SW 1271 (cell line): Measurements from ENCODE around the gene RBM33.

Source experiments
- DNase-seq, 2 experiments: peaks; one replicate each; lab custom pipeline; 2025; lab: John Stamatoyannopoulos, UW

RBM33 gene

GRCh38 chr7:155770241-155770640, 125.8 kb downstream of the RBM33 start:
- DNase-seq = no peak

GRCh38 chr7:155773531-155773930, 129.1 kb downstream of the RBM33 start:
- no peak for DNase-seq

- DNase-seq = no peak
Measured at GRCh38 chr7:155774947-155775346, 130.5 kb downstream of the RBM33 start.

GRCh38 chr7:155775691-155776090, 131.2 kb downstream of the RBM33 start:
- no peak for DNase-seq

- no peak for DNase-seq
Measured at GRCh38 chr7:155776606-155777005, 132.1 kb downstream of the RBM33 start.

DNA sequence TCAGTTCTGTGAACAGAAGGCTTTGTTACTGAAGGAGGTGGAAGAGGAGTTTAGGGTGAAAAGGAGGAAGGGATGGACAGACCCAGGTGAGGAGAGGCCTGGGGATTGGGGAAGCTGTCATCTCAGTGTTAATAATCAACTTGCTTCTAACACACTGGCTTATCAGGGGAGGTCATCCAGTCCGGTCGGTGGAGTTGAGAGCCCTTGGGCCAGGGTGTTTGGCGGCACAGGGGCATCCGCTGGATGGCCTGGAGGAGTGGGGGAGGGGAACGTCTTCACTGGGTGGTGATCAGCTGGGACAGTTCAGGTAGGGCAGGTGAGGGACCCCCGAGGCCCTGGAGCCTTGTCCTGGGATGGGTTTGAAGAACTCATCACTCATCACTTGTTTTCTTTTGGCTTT, 133.9 kb downstream of the RBM33 start:
- no peak for DNase-seq

DNA sequence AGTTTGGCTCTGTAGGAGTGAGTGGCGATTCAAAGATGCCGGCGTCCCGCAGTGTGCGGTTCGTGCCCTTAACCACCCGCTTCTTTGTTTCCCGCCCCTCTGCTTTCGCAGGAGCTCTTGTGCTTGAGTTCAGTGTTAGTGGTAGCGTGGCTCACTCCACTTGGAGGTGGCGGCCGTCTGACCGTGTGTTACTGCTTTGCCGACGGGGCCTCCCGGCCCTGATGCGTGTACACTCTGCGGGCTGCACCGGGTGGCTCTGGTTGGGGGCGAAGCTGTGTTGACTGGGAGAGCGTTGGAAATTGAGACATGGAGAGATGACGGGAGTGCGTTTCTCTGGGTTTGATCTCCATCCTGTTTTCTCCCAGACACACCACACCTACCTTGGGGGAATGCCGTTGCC, 136.4 kb downstream of the RBM33 start:
- DNase-seq = no peak

GRCh38 chr7:155781433-155781832, 137.0 kb downstream of the RBM33 start:
- DNase-seq = no peak

GRCh38 chr7:155782466-155782865, 138.0 kb downstream of the RBM33 start:
- no peak for DNase-seq

DNA sequence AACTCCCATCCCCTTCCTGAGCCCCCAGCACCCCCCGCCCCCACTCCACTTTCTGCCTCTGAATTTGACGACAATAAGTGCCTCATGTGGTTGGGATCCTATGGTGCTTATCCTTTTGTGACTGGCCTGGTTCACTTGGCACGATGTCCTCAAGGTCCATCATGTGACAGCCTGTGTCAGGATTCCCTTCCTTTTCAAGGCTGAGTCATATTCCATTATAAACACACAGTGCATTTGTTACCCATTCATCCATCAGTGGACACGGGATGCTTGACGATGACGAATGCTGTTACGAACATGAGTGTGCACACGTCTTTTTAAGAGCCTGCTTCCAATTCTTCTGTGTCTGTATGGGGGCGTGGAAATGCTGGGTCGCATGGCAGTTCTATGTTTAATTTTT, 141.1 kb downstream of the RBM33 start:
- DNase-seq = no peak

DNA sequence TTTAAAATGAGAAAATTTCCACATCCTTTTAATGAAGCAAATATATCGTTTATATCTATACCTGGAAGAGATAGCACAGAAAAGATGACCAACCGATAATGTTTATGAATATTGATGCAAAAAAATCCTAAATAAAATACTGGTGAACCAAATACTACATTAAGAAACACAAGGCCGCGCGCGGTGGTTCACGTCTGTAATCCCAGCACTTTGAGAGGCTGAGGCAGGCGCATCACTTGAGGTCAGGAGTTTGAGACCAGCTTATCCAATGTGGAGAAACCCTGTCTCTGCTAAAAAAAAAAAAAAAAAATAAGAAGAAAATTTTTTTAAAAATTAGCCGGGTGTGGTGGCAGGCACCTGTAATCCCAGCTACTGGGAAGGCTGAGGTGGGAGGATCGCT, 142.0 kb downstream of the RBM33 start:
- DNase-seq = no peak

DNA sequence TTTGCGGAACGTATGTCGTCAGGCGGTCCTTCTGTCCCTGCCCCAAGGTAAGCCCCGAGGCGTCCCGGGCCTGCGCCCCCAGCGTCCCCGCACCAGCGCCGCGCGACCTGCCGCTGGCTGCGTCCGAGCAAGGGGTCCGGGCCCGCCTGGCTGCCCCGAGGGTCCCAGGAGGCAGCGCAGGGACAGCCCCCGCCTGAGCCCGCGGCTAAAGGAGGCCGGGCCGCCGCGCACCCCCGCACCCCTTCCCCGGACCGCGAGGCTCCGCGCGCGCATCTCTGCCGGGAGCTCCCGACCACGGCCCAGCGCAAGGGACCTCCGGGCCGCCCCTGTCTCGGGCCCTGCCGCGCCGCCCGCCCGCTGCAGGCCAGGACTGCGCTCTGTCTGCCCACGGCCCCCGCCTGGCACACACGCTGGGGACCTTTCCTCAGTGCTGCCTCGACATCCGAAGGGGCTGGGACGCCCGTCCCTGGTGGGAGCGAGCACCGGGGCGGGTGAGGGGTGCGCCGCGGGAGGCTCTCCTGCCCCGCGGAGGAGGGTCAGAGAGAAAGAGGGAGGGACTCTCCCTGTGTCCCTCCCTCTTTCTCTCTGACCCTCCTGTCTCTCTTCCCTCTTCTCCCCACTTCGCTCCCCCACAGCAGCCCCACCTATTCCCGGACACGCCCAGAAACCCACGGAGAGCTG, 142.8 kb downstream of the RBM33 start:
- no peak for DNase-seq

GRCh38 chr7:155788616-155789000, 144.1 kb downstream of the RBM33 start:
- DNase-seq = no peak

- no peak for DNase-seq
Measured at GRCh38 chr7:155789001-155789725, 144.7 kb downstream of the RBM33 start.

DNA sequence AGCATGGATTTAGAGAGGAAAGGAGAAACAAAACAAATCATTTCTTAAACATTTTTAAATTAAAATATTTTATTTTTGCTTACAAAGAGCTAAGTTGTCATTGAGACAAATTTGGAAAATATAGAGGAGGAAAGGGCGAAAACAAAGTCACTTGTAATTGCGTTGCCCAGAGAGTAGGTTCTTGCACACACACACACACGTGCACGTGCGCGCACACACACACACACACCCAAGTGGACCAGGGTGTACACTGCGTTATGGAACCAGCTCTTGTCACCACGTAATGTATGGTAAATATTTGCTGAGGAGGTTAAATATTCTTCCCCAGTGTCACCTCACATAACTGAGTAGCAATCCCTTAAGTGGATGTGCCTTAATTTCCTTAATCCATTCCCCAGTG, 146.2 kb downstream of the RBM33 start:
- DNase-seq = no peak

DNA sequence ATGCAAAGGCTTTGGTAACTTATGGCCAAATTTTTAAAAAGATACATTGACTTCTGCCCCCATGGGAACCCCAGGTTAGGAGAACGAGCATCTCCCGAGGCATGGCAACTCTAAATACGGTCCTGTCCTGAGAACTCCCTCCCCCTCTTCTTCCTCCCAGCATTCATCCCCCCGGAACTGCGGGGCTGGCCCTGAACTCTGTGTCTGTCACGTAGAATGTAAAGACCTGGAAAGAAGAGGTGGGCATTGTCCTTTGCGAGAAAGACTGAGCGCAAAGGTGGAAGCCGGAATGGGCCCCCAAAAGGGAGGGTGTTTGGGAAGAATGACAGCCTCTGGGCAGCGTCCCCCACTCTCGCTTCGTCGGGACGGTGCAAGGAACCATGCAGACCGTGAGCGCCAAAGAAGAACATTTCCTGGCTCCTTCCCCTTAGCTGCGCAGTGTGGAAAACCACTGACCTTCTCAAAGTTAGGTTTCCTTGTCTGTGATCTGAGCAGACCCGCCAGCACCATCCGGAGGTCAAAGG, 146.8 kb downstream of the RBM33 start:
- DNase-seq = no peak

DNA sequence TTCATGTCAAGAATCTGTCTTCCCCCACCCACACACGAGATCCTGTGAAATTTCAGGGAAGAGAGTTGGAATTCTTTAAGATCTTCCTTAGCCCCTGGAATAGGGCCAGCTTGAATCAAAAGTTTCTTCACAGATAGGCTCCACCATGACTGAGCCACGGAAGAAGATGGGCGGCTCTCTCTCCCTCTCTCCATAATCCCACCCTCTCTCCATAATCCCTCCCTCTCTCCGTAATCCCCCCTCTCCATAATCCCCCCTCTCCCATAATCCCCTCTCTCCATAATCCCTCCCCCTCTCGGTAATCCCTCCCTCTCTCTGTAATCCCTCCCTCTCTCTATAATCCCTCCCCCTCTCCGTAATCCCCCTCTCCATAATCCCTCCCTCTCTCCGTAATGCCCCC, 147.4 kb downstream of the RBM33 start:
- DNase-seq = no peak

DNA sequence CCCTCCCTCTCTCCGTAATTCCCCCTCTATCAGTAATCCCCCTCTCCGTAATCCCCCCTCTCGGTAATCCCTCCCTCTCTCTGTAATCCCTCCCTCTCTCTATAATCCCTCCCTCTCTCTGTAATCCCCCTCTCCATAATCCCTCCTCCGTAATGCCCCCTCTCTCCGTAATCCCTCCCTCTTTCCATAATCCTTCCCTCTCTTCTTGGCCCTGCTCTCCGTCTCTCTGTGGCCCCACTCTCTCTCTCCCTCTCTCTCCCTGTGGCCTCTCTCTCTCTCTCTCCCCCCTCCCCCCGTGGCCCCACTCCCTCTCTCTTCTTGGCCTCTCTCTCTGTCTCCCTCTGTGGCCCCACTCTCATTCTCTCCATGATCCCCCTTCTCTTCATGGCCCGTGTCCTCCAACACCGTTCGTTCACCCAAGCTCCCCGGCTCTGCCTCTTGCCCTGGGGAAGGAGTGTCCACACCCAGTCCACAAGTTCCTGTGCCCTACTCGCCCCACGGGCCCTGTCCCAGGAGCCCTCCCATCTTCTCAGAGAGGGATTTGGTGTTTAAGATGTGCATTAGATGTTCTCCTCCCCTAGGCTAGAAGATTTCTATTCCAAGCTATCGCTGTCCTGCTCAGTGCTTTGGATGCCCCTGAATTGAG, 148.0 kb downstream of the RBM33 start:
- no peak for DNase-seq

- no peak for DNase-seq
Measured at GRCh38 chr7:155792999-155793560, 148.6 kb downstream of the RBM33 start.

- DNase-seq = no peak
Measured at GRCh38 chr7:155793720-155794119, 149.3 kb downstream of the RBM33 start.

DNA sequence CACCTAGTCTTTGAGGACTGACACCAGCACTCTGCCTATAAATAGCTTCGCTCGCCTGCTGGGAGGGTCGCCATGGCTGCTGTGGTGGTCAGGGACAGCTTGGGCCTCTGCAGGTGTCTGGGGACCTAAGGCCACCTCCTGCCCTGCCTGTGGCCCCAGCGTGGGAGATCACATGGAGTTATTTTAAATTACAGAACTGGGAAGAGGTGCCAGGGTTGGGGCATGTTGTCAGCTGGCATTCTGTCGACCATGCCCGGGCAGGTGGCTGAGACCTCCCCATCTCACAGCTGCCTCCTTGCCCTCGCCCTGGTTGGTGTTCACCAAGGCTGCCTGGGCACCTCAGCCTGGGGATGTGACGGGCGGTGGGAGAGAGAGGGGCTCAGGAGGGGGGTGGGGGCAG, 149.7 kb downstream of the RBM33 start:
- no peak for DNase-seq

GRCh38 chr7:155795401-155795800, 150.9 kb downstream of the RBM33 start:
- DNase-seq = no peak

- DNase-seq = no peak
Measured at GRCh38 chr7:155795951-155796350, 151.5 kb downstream of the RBM33 start.
